NCI-H2107 treated with DMSO at 0.1 percent for 48 hours (cell line): ENCODE results near the gene SLA2.
"Not testable (repeated sequence)": the region's sequence is repeated elsewhere in the genome, so short reads cannot be mapped to it uniquely, and the experiment has no call there.

Experiments
- DNase-seq: peaks from one replicate; lab custom pipeline; 2025; ENCODE audit not compliant: unreplicated experiment; lab: John Stamatoyannopoulos, UW

The SLA2 gene

DNA sequence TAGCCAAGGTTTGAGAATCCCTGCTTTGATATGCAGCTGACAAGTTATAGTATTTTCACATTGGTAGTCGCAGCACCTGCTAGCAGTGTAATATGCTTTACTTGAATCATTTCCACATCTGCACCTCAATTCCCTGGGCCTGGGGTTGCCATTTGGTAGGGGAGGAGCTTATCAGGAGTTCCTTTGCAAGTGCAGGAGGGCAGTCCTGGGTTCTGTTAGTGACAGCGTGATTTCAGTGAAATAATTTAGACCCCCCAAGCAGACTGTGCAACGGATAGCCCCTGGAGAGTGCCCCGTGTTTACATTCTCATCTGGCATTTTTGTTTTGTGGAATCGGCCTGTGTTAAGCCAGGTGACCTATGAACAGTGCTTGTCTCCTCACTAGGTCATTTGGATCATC is 34.4 kb downstream of the SLA2 start:
- DNase-seq, result no peak

GRCh38 chr20:36608388-36608728 is 37.6 kb downstream of the SLA2 start:
- DNase-seq, result not testable (repeated sequence)

- DNase-seq, result no peak
Observed at GRCh38 chr20:36607586-36608387, 38.2 kb downstream of the SLA2 start.

- DNase-seq, result no peak
Observed at GRCh38 chr20:36606158-36607066, 39.6 kb downstream of the SLA2 start.

DNA sequence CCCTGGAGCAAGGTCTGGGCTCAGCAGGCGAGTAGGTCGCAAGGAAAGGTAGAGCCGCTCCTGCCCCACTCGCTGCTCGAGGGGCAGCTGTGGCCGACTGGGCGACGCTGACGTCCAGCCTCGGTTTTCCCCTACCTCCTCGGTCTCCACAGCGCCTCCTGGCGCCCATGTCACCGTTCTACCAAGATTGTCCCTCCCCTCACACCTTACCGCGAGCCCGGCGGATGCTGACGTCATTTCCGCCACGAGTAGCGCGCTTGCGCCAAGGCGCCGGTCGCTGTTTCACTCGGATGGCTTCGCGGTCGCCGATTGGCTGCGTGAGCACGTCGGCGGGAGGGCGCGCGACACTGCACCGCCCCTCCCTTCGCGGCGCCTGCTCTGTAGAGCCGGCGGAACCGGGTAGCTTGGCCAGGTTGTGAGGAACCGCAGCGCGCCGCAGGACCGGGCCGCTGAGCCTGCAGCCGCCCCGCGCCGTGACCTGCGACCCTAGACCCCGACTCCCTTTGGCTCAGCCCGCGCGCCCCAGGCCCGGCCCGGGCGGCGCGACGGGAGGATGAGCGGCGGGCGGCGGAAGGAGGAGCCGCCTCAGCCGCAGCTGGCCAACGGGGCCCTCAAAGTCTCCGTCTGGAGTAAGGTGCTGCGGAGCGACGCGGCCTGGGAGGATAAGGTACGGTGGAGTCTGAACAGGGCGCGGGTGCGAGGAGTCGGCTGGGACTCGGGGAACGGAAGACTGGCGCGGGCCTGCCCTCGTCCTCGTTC is 40.4 kb downstream of the SLA2 start, which contains the start of gene RAB5IF:
RAB5IF (plus strand) TSS at position 381 of the 759 bp plus-strand sequence; CDS start at position 554, 173 bp downstream.
- DNase-seq, result peak; percentile 87

DNA sequence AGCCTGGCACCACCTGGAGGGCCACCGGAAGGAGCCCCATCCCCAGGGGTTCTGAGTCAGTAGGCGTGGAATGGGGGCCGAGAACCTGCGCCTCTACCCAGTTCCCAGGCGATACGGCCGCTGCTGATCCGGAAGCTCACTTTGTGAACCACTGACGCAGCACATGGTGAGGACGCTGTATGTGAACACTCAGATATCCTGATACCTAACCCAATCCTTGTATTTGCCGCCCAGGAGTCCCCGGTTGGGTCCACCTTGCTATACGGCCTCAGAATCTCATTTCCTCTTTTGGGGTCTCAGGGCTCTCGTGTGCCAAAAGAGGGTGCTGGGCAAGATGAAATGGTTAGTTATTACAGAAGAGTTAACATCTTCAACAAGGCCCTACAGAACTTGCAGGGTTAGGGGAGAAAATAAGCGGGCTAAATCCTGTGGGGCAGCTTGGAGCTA is 41.0 kb downstream of the SLA2 start:
- DNase-seq, result no peak

- no peak for DNase-seq
Observed at GRCh38 chr20:36601540-36601939, 44.5 kb downstream of the SLA2 start.

DNA sequence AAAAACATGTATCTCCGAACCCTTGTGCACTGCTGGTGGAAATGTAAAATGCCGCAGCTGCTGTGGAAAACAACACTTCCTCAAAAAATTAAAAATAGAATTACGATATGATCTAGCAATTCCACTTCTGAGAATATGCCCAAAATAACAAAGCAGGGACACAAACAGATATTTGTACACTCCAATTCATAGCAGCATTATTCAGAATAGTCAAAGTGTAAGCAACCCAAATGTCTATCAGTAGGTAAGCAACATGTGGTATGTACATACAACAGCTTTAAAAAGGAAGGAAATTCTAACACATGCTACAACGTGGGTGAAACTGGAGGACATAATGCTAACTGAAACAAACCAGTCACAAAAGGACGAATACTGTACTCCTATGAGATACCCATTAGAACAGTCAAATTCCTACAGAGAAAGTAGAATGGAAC is 46.1 kb downstream of the SLA2 start:
- no peak for DNase-seq

GRCh38 chr20:36593347-36593929 is 52.6 kb downstream of the SLA2 start:
- DNase-seq, result no peak

DNA sequence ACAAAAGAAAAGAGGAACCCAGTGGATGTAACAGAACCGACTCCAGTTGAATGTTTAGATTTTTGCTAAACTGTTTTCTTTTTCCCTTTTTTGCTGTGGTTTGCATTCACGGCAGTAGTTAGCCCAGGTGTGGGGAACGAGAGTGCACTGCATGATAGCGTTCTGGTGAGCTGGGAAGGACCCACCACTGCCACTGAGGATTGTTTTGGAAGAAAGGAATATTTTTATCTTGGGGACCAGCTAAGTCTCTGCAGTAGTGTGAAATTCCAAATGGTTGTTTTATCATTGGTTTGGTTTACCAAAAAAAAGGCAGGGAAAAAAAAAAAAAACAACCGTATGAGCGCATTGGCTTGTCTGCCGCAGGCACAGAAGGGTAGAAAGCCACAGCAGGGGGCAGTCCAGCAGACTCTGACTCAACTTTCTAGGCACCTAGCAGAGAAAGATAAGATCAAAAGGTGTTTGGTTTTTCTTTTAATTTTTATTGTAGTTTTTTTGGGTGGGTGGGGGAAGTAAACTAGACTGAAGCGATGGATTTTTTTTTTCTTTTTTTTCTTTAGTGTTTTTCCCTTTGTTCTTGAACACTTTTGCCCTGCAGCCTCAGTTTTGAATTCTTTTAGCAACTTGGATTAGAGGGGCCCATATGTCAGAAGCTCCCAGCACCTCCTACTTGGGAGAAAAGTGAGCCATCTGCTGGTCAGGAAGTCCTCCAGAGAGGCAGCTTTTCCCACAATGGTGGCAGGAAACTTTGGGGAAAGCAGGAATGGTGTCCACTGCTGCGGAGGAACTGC is 53.9 kb downstream of the SLA2 start:
- DNase-seq, result no peak

DNA sequence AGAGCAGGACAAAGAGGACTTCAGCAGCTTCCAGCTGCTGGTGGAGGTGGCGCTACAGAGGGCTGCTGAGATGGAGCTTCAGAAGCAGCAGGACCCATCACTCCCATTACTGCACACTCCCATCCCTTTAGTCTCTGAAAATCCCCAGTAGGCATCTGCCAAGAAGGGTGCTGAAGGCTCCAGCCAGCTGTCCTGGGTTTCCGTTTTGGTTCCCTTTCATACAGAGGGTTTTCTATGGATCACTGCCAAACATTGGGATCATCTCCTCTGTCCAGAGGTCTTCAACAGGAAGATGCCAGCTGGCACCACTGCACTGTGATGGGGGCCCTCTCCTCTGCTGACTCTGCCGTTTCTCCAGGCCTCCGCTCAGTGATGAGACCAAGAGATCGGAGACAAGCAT is 54.7 kb downstream of the SLA2 start:
- DNase-seq, result no peak

DNA sequence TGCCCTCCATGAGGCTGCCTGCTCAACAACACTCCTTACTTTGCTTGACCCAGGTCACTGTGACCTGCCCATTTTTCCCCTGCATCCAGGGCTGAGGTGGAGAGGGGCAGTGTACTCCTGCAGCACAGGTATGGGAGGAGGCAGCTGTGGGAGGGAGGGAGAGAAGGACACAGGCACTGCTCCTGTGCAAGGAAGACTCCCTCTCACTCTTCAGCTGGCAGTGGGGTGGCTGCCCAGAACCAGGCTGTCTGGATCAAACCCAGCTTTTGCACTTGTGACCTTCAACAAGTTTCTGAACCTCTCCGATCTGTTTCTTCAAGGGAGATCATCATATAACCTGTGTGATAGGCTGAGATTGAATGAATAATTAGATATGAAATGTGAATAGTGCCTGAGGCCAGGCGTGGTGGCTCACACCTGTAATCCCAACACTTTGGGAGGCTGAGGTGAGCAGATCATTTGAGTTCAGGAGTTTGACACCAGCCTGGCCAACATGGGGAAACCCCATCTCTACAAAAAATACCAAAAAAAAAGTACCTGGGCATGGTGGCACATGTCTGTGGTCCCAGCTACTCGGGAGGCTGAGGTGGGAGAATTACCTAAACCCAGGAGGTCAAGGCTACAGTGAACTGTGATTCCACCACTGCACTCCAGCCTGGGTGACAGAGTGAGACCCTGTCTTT is 58.5 kb downstream of the SLA2 start:
- DNase-seq, result no peak

DNA sequence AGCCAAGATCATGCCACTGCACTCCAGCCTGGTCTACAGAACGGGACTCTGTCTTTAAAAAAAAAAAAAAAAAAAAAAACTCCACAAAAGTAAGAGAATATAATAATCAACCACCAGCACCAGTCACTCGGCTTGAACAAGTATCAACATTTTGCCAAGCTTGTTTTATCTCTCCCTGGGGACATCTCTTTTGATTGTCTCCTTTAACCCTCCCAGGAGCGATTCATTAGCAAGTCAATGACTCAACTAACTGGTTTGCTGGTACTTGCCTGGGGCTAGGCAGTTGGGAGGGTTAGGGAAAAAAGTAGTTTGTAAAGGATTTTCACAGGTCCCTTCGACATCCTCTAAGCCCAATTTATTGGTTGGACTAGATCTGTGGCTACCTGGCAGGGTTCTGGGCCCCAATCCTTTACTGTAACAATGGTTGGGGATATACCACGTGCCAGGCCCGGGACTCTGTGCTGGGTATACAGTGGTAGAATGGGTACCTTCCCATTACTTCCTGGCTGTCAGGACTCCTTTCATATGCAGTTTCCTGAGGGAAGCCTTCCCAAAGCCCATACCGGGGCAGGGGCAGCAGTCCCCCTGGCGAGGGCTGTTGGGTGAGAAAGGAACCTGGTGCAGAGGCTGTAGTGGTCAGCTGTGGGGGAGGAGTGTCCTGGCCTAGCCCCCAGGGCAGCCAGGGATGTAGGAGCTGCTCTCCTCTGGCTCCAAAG is 60.4 kb downstream of the SLA2 start:
- peak; percentile 60 for DNase-seq

- no peak for DNase-seq
Observed at GRCh38 chr20:36584018-36584481, 61.9 kb downstream of the SLA2 start.

DNA sequence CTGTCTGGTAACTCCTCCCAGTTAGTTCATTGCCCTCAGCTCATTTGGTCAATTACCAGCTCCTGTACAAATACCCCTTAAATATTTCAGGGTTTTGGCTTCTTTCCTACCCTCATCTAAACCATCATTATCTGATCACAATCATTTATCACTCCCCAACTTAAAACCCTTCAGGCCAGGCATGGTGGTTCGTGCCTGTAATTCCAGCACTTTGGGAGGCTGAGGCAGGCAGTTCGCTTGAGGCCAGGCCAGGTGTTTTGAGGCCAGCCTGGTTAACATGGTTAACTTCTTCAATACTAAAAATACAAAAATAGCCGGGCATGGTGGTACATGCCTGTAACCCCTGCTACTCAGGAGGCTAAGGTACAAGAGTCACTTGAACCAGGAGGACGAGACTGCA is 63.2 kb downstream of the SLA2 start:
- DNase-seq, result no peak

DNA sequence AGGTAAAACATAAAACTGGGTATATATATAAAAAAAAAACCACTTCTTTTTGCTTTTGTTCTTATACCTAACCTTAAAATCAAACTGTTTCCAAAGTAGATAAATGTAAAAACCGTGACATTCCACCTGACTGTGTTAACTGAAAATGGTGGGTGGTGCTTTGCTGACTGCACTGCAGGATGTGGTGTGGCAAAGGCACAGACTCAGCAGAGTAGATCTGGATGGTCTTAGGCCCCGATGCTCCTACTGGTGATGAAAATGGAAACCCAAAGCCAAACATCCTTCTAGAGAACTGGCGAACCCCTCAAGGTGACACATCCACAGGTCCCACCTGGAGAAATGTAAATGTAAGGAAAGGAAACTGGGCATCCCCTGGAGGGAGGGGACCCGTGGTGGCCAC is 63.7 kb downstream of the SLA2 start:
- no peak for DNase-seq

GRCh38 chr20:36579996-36580545 is 65.9 kb downstream of the SLA2 start:
- no peak for DNase-seq

DNA sequence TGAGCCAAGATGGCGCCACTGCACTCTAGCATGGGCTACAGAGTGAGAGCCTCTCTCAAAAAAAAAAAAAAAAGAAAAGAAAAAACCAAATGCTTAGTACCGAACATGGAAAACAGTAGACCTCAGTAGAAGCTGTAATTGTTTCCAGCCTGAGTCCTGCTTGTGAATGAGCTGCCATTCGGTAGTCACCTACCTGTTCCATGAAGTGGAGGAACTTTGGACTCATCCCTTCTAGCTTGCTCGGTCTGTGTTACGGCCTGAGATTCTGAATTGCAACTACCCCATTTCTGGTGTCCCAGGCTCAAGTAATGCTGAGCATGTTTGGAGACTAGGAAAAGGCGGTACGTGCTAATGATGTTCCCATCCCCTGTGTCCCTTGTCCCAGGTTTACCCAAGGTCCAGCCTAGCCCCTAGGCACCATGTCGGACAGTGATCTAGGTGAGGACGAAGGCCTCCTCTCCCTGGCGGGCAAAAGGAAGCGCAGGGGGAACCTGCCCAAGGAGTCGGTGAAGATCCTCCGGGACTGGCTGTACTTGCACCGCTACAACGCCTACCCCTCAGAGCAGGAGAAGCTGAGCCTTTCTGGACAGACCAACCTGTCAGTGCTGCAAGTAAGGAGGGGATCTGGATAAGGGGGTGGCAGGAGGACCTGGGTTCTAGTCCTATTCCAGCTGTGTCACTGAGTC is 67.5 kb downstream of the SLA2 start:
- DNase-seq, result no peak
